T-helper 2 cell (primary cell): Measurements from ENCODE around the gene FMOD.
"Not testable (repeated sequence)": the region's sequence is repeated elsewhere in the genome, so short reads cannot be mapped to it uniquely, and the experiment has no call there.

Experiments used
- DNase-seq, 5 experiments: peaks; one replicate each; pipeline versions ENCODE4 v3.0.0 to v3.0.0-alpha.2; 2012 to 2022

Gene FMOD

DNA sequence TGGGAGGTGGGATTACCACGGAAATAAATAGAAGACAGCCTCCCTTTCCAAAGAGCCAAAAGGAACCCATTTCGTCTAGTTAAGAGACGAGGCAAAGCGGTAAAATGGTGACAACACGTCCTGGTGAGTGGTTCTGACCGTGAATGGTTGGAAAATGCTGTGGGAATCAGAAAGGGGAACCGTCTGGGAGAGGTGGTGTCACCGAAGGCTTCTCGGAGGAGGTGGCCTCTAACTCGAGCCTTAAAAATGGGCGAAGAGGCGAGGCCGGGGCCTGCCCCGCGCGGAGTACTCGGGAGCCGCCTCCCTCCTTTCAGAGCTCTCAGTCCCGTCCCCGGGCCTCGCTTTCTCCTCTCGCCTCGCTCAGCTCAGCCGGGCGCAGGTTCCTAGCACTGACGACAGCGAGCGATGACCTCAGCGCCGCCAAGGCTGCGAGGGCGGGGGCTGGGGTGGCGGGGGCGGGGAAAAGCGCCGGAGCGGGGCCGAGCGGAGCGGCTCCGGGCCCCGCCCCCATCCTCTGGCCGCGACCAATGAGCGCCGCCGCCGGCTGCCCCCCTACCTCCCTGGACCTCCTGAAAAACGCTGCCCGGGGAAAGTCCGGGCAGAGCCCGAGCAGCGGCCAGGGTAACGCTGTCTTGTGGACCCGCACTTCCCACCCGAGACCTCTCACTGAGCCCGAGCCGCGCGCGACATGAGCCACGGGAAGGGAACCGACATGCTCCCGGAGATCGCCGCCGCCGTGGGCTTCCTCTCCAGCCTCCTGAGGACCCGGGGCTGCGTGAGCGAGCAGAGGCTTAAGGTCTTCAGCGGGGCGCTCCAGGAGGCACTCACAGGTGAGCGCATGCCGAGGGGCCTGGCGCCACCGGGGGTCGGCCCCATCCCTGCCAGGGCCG, 45.8 kb downstream of the FMOD start, which contains the start of gene BTG2:
Gene BTG2, plus strand, starts transcription at position 601 of the 890 bp plus-strand sequence. Its CDS starts 88 bp downstream, at position 689.
- peak; percentile 82 to 94 (median 88) for DNase-seq

DNA sequence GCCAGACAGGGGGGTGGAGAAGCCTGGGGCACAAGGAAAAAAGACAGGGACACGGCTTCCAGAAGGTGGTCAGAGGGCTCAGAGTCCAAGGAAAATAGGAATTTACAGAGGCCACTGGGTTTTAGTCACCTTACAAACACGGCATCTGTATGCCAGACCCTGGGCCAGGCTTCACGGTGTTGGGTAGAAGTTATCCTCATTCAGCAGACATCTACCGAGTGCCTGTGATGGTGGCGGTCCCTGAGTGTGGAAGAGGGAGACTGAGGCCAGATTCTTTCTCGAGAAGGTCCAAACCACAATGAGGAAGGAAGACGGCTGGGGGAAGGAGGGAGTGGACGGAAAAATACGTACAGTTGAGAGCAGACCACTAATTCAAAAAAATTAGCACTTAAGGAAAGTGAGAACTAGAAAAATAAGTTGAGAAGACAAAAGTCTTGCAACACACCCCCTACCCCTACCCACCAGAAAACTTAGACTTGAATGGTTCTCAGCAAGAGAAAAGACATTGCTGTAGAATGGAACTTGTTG, 46.5 kb downstream of the FMOD start:
- no peak for DNase-seq

DNA sequence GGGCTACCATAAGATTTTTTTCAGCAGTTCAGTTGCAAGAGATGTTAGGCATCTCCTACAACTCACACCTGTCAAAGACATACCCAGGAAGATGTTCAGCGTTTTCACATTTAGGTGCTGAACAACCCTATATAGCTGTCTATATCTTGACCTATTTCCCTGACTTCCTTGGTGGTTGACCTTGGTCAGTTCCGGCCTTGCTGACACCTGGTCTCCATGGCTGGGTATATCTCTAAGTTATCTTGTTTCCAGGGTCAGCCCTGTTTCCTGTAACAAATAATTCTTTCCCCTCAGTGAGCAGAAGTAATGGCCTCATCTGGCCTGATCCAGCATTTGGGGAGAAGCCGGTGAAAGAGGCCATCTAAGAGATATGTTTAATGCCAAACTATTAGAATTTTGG, 48.0 kb downstream of the FMOD start:
- no peak for DNase-seq

DNA sequence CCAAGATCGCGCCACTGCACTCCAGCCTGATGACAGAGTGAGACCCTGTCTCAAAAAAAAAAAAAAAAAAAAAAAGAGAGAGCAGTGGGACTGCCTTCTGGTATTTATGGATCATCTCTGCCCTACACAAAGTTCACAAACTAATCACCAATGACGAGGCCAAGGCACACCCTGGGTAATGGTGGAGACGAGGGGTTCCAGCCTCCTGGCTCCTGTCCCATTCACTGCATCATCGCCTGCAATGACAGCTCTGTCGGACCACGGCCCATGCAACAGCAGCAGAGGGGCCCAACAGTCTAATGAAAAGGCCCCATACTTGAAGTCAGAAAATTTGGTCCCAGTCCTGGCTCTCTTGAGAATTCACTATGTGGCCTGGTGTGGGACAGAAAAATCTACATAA, 48.5 kb downstream of the FMOD start:
- DNase-seq: no peak

DNA sequence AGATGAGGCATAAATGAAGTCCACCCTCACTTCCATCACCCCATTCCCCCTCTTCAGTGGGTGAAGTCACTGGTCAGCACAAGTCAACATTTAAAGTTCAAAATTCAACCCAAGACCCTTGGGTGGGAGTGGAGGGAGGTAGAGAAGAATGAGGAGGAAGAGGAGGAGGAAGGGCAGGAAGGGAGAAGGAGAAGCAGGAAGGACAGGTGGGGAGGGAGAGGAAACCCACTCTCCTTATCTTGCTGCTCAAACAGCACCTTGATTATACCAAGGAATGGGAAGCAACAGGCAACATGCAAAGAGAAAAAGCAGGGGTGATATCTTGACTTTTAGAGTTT, 49.6 kb downstream of the FMOD start:
- no peak for DNase-seq

DNA sequence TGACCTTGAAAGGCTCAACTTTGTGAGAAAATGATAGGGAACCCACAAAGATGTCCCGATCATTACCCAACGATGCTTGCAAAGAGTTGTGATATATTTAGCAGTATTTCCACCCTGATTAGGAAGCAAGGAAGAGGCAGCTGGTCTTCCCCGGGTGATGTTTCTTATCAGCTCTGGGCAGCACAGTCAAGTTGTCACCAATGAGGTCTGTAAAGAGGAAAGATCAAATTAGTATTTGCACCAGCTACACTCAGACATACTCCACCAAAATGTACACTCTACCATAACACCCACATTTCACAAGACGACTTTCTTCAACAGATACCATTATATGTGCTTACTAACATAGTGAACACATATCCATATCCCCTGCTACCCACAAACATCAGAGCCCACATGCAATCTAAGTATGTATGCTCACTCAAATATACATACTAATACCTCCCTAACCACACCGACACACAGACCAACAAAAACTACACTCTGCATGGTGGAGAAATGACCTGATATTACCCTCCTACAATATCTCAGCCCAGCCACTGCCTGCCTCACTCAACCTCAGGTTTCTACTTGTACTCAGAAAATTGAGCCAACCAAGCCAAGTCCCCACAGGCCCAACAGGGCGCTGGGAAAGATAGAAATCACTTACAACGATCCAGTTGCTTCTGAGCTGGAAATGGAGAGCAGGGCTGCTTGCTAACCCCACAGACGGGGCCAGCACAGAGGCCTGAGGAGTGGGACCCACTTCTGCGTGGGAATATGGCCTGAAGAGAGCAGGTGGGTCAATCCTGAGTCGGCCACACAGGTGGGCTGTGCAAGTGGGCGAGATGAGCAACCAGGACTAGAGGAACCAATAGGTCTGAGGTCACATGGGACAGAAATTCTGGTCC, 50.2 kb downstream of the FMOD start:
- DNase-seq: no peak

DNA sequence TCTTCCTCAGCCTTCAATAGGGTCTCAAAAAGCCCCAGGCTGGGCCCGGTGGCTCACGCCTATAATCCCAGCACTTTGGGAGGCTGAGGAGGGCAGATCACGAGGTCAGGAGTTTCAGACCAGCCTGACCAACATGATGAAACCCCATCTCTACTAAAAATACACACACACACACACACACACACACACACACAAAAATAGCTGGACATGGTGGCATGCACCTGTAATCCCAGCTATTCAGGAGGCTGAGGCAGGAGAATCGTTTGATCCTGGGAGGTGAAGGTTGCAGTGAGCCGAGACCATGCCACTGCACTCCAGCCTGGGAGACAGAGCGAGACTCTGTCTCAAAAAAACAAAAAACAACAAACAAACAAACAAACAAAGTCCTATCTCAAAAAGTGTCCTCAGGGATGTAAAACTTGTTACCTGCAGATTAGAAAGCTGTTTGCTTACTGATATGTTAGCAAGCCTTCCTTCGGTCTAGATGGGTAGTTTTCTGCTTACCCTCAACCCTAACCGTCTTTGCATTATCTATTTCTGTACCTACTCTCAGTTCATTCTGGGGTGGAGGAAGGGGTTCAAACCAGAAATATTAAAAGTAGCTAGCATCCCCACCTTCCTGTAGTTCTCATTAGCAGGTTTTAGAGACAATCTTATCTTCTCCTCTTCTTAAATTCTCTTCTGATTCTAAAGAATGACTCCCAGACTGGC, 51.0 kb downstream of the FMOD start:
- DNase-seq: not testable (repeated sequence)

DNA sequence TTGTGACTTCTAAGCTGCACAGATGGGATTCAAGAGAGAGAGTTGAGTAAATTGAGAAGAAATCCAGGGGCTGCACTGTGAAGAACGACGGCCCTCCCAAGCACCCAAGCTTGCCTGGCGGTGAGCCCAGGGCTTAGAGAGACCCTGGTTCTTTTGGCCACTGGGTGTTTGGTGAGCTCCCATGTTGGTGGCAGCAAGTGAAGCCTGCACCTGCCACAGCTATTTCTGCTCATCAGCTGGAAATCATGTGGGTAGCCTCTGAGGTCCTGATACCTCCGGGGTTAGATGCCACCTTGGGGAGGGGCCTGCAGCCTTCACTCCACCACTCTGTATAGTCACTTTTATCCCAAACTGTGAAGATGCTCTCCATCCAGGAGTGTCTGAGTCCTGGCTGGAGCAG, 51.8 kb downstream of the FMOD start:
- no peak for DNase-seq

DNA sequence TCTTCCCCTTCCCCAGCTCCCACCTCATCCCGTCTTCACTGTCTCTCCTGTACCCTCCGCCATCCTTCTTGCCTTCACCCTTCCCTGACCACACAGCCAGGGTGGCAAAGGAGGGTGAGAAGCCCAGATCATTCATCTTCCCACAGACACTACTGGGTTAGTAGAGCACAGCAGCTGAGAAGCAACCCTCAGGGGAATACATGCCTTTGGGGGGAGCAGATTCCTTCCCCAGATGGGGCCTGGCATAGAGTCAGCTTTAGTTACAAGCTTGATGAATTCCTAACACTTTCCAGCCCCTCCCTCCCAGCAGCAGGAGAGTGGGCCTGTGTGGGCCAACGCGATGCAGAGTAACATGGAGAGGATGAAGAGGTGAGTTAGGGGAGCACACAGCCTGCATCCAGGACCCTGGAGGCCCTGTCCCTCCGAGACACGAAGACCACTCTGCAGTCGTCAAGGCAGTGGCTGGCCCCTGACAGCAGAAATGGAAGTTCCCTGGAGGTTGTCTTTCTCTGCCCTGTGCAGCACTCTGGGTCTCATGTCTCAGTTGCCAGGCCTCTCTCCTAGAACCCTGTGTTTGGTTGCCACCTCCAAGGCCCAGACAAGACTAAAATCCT, 54.4 kb downstream of the FMOD start:
- DNase-seq: no peak

DNA sequence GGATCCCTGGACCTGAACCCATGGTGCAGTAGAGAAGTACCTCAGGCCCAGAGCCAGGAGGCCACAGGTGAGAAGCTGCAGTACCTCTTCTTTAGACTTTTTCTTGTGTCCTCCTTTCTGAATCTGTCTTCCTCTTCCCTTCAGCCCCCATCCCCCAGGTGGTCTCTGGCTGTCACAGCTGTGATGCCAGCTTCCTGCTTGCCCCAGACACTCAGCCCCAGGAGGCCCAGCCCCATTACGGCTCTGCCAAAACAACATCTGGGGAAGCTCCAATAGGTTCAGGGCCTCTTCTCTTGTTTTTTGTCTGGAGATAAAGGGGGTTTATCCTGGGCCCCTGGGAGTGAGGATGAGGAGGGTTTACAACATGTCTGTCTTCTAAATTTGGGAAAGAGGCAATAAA, 55.1 kb downstream of the FMOD start:
- no peak for DNase-seq

DNA sequence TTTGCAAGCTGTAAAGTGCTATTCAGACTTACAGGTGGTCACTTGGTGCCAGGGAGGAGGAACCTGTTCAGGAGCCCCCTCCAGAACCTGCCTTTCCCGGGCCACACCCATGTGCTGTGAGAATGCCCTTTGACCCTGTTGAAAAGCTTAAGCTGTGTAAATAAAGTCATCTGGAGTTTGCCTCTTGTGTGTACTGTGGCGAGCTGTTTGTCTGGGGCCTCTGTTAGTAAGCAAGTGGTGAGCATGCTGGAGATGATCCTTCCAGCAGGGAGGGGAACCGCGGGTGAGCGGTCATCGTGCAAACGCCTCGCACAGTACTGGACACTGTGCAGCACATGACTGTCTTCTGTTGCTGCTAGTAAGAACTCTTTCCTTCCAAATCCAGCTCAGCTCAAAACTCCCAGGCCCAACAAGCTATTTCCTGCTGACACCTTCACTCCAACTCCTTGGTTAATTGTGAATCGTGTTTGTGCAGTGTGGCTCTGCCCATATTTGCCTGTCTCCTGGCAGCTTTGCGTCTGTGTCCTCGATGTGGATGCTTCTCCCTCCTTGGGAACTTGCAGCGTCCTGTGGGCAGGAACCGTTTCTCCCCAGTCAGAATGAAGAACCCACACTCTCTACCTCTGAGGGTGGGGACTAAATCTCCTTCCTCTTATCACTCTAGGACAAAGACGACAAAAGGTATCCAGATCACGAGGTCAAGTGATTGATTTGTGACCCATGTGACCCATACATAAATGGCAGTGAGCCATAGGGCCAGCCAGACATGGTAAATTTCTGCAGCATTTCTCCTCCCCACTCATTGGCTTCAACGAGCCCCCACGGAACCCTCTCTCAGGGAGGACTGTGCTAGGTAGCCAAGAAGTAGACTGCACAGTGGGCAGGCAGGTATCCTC, 59.5 kb downstream of the FMOD start:
- DNase-seq: peak in 1 of 5 experiments; percentile 24
